ENCODE results near the gene MCHR1.

GRCh38 chr22:40665312-40665711 lies 14.0 kb upstream of the MCHR1 start:
- TF ChIP-seq POLR2A (IDR thresholded peaks at IDR 0.05), result no peak
- no peak for TF ChIP-seq CTCF (IDR thresholded peaks at IDR 0.05 in 4 of 5, conservative IDR thresholded peaks at IDR 0.05 in 1 of 5)

All from gastrocnemius medialis (tissue), 4 donors.